ENCODE measurements around the gene CFAP46.

GRCh38 chr10:132880128-132880981 is 62.0 kb downstream of the CFAP46 start:
- no peak for TF ChIP-seq CTCF (IDR thresholded peaks at IDR 0.05; ENCODE audit: insufficient read depth, low read length, poor library complexity, severe bottlenecking)
- no peak for TF ChIP-seq EZH2phosphoT487 (conservative IDR thresholded peaks at IDR 0.05; ENCODE audit: low read length)

All from SU-DHL-6 (cell line).